Raji (cell line): ENCODE results near the gene TMEM62.
A peak's percentile ranks its signal among the peaks of the same experiment; 100 is the strongest.

Experiments used
- POLR2A ChIP-seq: IDR thresholded peaks from 2 replicates; pipeline ENCODE4 v1.6.1; 2011; ENCODE audit warnings: low read depth, low read length, control low read depth; ENCODE audit not compliant: insufficient read depth

The TMEM62 gene

GRCh38 chr15:43105778-43106485 lies 27.5 kb upstream of the TMEM62 start, which contains the start of gene UBR1:
Gene UBR1 (minus strand): TSS chr15:43106038. CDS start chr15:43106022, 16 bp downstream.
- TF ChIP-seq POLR2A = peak; percentile 86

- no peak for TF ChIP-seq POLR2A
These were observed 26.9 kb upstream of the TMEM62 start for GRCh38 chr15:43106486-43106829.

- TF ChIP-seq POLR2A = no peak
These were observed 25.6 kb upstream of the TMEM62 start for GRCh38 chr15:43107751-43108150.

GRCh38 chr15:43111354-43111753 lies 22.0 kb upstream of the TMEM62 start:
- no peak for TF ChIP-seq POLR2A

- no peak for TF ChIP-seq POLR2A
These were observed 15.1 kb upstream of the TMEM62 start for GRCh38 chr15:43118286-43118685.

GRCh38 chr15:43118829-43119228 lies 14.6 kb upstream of the TMEM62 start:
- no peak for TF ChIP-seq POLR2A

- TF ChIP-seq POLR2A = no peak
These were observed 11.5 kb upstream of the TMEM62 start for GRCh38 chr15:43121863-43122262.

GRCh38 chr15:43125100-43125661 lies 8.2 kb upstream of the TMEM62 start:
- no peak for TF ChIP-seq POLR2A

- TF ChIP-seq POLR2A = no peak
These were observed 7.0 kb upstream of the TMEM62 start for GRCh38 chr15:43126356-43126755.

GRCh38 chr15:43127752-43128151 lies 5.6 kb upstream of the TMEM62 start:
- TF ChIP-seq POLR2A = no peak

- no peak for TF ChIP-seq POLR2A
These were observed 4.4 kb upstream of the TMEM62 start for GRCh38 chr15:43128980-43129335.

- TF ChIP-seq POLR2A = no peak
These were observed 456 bp upstream of the TMEM62 start for GRCh38 chr15:43132830-43133429.

GRCh38 chr15:43134157-43134635 lies 810 bp downstream of the TMEM62 start:
- TF ChIP-seq POLR2A = no peak

GRCh38 chr15:43135351-43135750 lies 2.0 kb downstream of the TMEM62 start:
- TF ChIP-seq POLR2A = no peak

GRCh38 chr15:43143203-43143941 lies 10.0 kb downstream of the TMEM62 start:
- TF ChIP-seq POLR2A = no peak

GRCh38 chr15:43144512-43144911 lies 11.1 kb downstream of the TMEM62 start:
- no peak for TF ChIP-seq POLR2A
